ENCODE measurements around the gene MARVELD3. TPM values are rescaled to one million over a fixed set of nuclear protein-coding genes. Genes with fewer than 3 reads are reported as not detected.
A peak's percentile ranks its signal among the peaks of the same experiment; 100 is the strongest.
"Not testable (repeated sequence)": the region's sequence is repeated elsewhere in the genome, so short reads cannot be mapped to it uniquely, and the experiment has no call there.

MARVELD3 gene
- polyA plus RNA-seq (ENCODE audit: insufficient read length in 3 of 3): 10 to 100 TPM; 12.9 to 15.9 (median 13.9) TPM

- peak in 1 of 3 donors; percentile 39 for DNase-seq (ENCODE audit: low read depth in 3 of 3, low spot score in 2 of 3)
Observed at GRCh38 chr16:71626018-71626857, at the start of gene MARVELD3. Gene MARVELD3 (plus strand): TSS chr16:71626184. CDS start chr16:71626230, 46 bp downstream.

GRCh38 chr16:71576971-71577370, 49.0 kb upstream of the MARVELD3 start, which contains the start of gene TAT:
Gene TAT (minus strand): TSS chr16:71577092. CDS start chr16:71576415, 677 bp downstream.
- no peak for DNase-seq (ENCODE audit: low read depth in 3 of 3, low spot score in 2 of 3)

GRCh38 chr16:71582553-71582848, 43.5 kb upstream of the MARVELD3 start:
- DNase-seq (ENCODE audit: low read depth in 3 of 3, low spot score in 2 of 3): not testable (repeated sequence)

GRCh38 chr16:71584543-71585317, 41.3 kb upstream of the MARVELD3 start:
- DNase-seq (ENCODE audit: low read depth in 3 of 3, low spot score in 2 of 3): no peak

GRCh38 chr16:71585318-71585703, 40.7 kb upstream of the MARVELD3 start:
- no peak for DNase-seq (ENCODE audit: low read depth in 3 of 3, low spot score in 2 of 3)

GRCh38 chr16:71589334-71589733, 36.6 kb upstream of the MARVELD3 start:
- DNase-seq (ENCODE audit: low read depth in 3 of 3, low spot score in 2 of 3): not testable (repeated sequence)

GRCh38 chr16:71590071-71590470, 35.9 kb upstream of the MARVELD3 start:
- DNase-seq (ENCODE audit: low read depth in 3 of 3, low spot score in 2 of 3): not testable (repeated sequence)

- no peak for DNase-seq (ENCODE audit: low read depth in 3 of 3, low spot score in 2 of 3)
Observed at GRCh38 chr16:71590584-71590983, 35.4 kb upstream of the MARVELD3 start.

GRCh38 chr16:71591917-71592316, 34.1 kb upstream of the MARVELD3 start:
- DNase-seq (ENCODE audit: low read depth in 3 of 3, low spot score in 2 of 3): no peak

GRCh38 chr16:71593048-71593999, 32.7 kb upstream of the MARVELD3 start:
- no peak for DNase-seq (ENCODE audit: low read depth in 3 of 3, low spot score in 2 of 3)

GRCh38 chr16:71594000-71594646, 31.9 kb upstream of the MARVELD3 start:
- DNase-seq (ENCODE audit: low read depth in 3 of 3, low spot score in 2 of 3): no peak

GRCh38 chr16:71595340-71595826, 30.6 kb upstream of the MARVELD3 start:
- not testable (repeated sequence) for DNase-seq (ENCODE audit: low read depth in 3 of 3, low spot score in 2 of 3)

- DNase-seq (ENCODE audit: low read depth in 3 of 3, low spot score in 2 of 3): not testable (repeated sequence)
Observed at GRCh38 chr16:71598426-71598825, 27.6 kb upstream of the MARVELD3 start.

- DNase-seq (ENCODE audit: low read depth in 3 of 3, low spot score in 2 of 3): no peak
Observed at GRCh38 chr16:71600822-71601221, 25.2 kb upstream of the MARVELD3 start.

- no peak for DNase-seq (ENCODE audit: low read depth in 3 of 3, low spot score in 2 of 3)
Observed at GRCh38 chr16:71609066-71609465, 16.9 kb upstream of the MARVELD3 start.

GRCh38 chr16:71610447-71610846, 15.5 kb upstream of the MARVELD3 start:
- no peak for DNase-seq (ENCODE audit: low read depth in 3 of 3, low spot score in 2 of 3)

GRCh38 chr16:71610936-71611871, 14.8 kb upstream of the MARVELD3 start:
- peak in 1 of 3 donors; percentile 56 for DNase-seq (ENCODE audit: low read depth in 3 of 3, low spot score in 2 of 3)

GRCh38 chr16:71614956-71615355, 11.0 kb upstream of the MARVELD3 start:
- not testable (repeated sequence) for DNase-seq (ENCODE audit: low read depth in 3 of 3, low spot score in 2 of 3)

GRCh38 chr16:71618429-71618828, 7.6 kb upstream of the MARVELD3 start:
- DNase-seq (ENCODE audit: low read depth in 3 of 3, low spot score in 2 of 3): no peak

Measured in right renal cortex interstitium (tissue), 3 donors.